ENCODE measurements around the gene MEGF9.

The MEGF9 gene

GRCh38 chr9:120701248-120701647 is 13.0 kb downstream of the MEGF9 start:
- TF ChIP-seq, protein P1, sequence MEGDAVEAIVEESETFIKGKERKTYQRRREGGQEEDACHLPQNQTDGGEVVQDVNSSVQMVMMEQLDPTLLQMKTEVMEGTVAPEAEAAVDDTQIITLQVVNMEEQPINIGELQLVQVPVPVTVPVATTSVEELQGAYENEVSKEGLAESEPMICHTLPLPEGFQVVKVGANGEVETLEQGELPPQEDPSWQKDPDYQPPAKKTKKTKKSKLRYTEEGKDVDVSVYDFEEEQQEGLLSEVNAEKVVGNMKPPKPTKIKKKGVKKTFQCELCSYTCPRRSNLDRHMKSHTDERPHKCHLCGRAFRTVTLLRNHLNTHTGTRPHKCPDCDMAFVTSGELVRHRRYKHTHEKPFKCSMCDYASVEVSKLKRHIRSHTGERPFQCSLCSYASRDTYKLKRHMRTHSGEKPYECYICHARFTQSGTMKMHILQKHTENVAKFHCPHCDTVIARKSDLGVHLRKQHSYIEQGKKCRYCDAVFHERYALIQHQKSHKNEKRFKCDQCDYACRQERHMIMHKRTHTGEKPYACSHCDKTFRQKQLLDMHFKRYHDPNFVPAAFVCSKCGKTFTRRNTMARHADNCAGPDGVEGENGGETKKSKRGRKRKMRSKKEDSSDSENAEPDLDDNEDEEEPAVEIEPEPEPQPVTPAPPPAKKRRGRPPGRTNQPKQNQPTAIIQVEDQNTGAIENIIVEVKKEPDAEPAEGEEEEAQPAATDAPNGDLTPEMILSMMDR (IDR thresholded peaks at IDR 0.05), result no peak
- no peak overlapping the region for H3K27ac ChIP-seq
- DNase-seq, result no peak
- H3K4me3 ChIP-seq, result no peak overlapping the region
- H3K36me3 ChIP-seq, result no peaks in the 10 kb centered on the region
- intact Hi-C loops (cut with DNase I; ENCODE audit: low total_unique reads), result no loop called here
- no peaks in the 10 kb centered on the region for H3K27me3 ChIP-seq
- H3K9me3 ChIP-seq, result no peaks in the 10 kb centered on the region
- peaks cover 0 to 18% (median 5%) of the 10 kb centered on the region in 4 donors for H3K4me1 ChIP-seq

DNA sequence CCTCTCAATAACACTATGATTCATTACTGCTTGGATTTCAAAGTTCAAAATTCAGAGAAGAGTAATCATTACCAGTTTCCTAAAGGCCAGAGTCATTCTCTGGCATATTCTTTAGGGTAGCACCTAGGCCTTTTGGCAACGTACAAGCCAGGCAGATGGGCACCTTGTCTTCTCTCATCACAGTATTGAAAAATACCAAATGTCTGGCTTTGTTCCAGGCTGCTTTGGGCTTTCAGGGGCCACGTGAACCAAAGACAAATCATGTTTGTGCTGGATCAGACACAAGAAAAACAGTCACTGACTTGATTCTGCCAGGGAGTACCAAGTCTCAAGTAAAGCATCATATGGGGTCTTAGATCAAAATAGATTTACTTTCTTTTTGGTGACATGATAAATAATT is 15.5 kb downstream of the MEGF9 start:
- Histone ChIP-seq H3K4me1 (peaks cover 0 to 16% (median 3%) of the 10 kb centered on the region in 4 donors), H3K27me3 (no peaks in the 10 kb centered on the region), H3K36me3 (no peaks in the 10 kb centered on the region), H3K9me3 (no peaks in the 10 kb centered on the region), H3K4me3 (no peak overlapping the region), H3K27ac (no peak overlapping the region)
- no peak for DNase-seq
- TF ChIP-seq, protein P1 (IDR thresholded peaks at IDR 0.05), result no peak
- intact Hi-C loops (cut with DNase I; ENCODE audit: low total_unique reads), result no loop called here

DNA sequence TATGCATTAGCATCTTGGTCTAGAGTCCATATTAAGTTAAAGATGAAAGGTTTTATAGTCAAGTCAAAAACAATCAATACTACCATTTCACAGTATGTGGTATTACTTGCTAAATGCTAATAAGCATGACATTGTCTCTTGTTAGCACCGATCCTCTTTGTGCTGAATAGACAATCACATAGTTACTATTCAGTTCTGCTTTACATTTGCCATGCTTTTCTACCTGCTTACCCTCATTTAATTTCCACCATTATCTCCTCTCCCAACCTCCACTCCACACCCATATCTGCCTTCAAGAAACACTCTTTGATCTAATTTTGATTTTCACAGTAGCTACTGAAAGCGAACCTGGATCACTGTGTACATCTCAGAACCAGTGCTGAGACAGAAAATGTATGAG is 16.8 kb downstream of the MEGF9 start:
- DNase-seq, result no peak
- Histone ChIP-seq H3K4me1 (peaks cover 0 to 29% (median 7%) of the 10 kb centered on the region in 4 donors), H3K4me3 (no peak overlapping the region), H3K36me3 (no peaks in the 10 kb centered on the region), H3K27ac (no peak overlapping the region), H3K9me3 (no peaks in the 10 kb centered on the region), H3K27me3 (no peaks in the 10 kb centered on the region)
- intact Hi-C loops (cut with DNase I; ENCODE audit: low total_unique reads), result no loop called here
- TF ChIP-seq, protein P1 (IDR thresholded peaks at IDR 0.05), result no peak

- H3K27me3 ChIP-seq, result no peaks in the 10 kb centered on the region
- intact Hi-C loops (cut with DNase I; ENCODE audit: low total_unique reads), result no loop called here
- no peak overlapping the region for H3K27ac ChIP-seq
- H3K4me3 ChIP-seq, result no peak overlapping the region
- H3K9me3 ChIP-seq, result no peaks in the 10 kb centered on the region
- peaks cover 0 to 37% (median 7%) of the 10 kb centered on the region in 4 donors for H3K4me1 ChIP-seq
- DNase-seq, result no peak
- H3K36me3 ChIP-seq, result no peaks in the 10 kb centered on the region
- TF ChIP-seq, protein P1 (IDR thresholded peaks at IDR 0.05), result no peak
These were observed 17.6 kb downstream of the MEGF9 start for GRCh38 chr9:120696551-120697230.

DNA sequence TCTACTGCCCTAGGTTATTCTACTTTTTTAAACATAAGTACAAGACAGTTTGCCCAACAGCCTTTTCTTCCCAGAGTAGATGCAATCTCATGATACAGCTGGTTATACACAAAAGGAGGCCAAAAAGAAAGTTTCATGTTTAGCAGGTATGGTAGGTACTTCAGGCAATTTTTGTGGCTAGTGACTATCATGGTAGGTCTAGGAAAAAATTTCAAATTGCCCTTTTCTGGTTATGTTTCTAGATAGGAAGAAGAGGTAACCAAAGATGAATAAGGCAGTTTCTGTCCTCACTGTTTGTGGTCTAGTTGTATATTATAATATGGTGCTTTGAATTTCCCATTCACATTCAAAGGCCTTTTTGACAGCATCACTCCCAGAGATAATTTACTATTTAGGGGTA is 19.7 kb downstream of the MEGF9 start:
- no peaks in the 10 kb centered on the region for H3K27me3 ChIP-seq
- DNase-seq, result no peak
- peaks cover 0 to 57% (median 14%) of the 10 kb centered on the region in 4 donors for H3K4me1 ChIP-seq
- H3K36me3 ChIP-seq, result no peaks in the 10 kb centered on the region
- H3K27ac ChIP-seq, result no peak overlapping the region
- H3K4me3 ChIP-seq, result no peak overlapping the region
- intact Hi-C loops (cut with DNase I; ENCODE audit: low total_unique reads), result no loop called here
- H3K9me3 ChIP-seq, result no peaks in the 10 kb centered on the region
- TF ChIP-seq, protein P1 (IDR thresholded peaks at IDR 0.05), result no peak

GRCh38 chr9:120693700-120694008 is 20.6 kb downstream of the MEGF9 start:
- intact Hi-C loops (cut with DNase I; ENCODE audit: low total_unique reads), result no loop called here
- peaks cover 0 to 52% (median 14%) of the 10 kb centered on the region in 4 donors for H3K4me1 ChIP-seq

More at GRCh38 chr9:120693700-120694008, 20.6 kb downstream of the MEGF9 start:
- no peaks in the 10 kb centered on the region for H3K27me3 ChIP-seq
- H3K27ac ChIP-seq, result peak overlapping the region in 1 of 2 donors; percentile 18
- no peak overlapping the region for H3K4me3 ChIP-seq
- TF ChIP-seq, protein P1 (IDR thresholded peaks at IDR 0.05), result no peak
- no peak for DNase-seq
- no peaks in the 10 kb centered on the region for H3K9me3 ChIP-seq
- H3K36me3 ChIP-seq, result no peaks in the 10 kb centered on the region

Data from tibial artery (tissue), 4 donors.